COLO829 (cell line): Measurements from ENCODE around the gene ETFRF1.

Experiments used
- DNase-seq: peaks from one replicate; pipeline ENCODE4 v3.0.0; 2012; ENCODE audit warnings: low spot score

Gene ETFRF1, protein sequence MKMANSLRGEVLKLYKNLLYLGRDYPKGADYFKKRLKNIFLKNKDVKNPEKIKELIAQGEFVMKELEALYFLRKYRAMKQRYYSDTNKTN

DNA sequence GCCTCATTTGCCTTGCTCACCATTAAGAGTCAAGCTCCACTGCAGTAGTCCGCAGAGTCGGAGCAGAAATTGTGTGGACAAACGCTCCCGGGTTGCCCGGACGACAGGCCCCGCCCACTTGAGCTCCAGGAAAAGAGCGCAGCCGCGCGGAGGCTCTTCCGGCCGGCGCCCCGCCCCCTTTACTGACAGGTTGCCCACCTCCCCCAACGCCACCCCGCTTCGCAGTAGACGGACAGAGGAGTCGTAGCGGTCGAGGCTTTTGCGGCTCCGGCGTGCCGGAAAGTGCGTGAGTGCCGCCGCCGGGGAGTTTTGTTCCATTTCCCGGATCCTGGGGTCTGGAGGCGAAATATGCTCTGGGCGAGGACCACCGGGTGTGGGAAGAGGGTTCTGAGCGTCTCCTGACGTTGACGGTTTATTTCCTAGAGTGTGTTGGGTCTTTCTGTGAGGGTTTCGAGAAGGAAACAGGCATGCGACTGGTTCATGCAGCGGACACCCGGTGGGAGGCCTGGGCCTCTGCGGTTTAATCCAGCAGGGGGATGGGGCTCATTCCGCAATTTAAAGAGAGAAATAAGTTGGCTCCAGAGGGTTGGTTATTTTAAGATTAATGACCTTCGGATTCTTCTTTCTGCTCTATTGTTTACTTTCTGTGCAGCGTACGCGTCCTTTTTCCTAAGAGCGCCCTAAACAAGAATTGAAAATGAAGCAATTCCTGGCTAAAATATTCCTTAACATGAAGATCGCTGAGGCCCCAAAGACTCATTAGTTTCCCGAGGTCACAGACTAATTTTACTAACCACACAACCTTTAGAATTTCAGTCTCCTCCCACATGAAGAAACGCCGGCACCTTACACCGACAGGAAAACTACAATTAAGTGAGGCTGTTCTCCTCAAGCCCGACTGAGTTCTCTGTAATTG, at the start of gene ETFRF1, which contains the start of gene DNAI7:
ETFRF1 (plus strand) TSS at position 182 of the 916 bp plus-strand sequence. CDS start 8,720 bp downstream, outside the sequence.
DNAI7 (minus strand) TSS at position 105 of the 916 bp plus-strand sequence; CDS start at position 23, 82 bp downstream.
- DNase-seq = peak; percentile 85

GRCh38 chr12:25146686-25147085, 48.4 kb upstream of the ETFRF1 start:
- DNase-seq = no peak

GRCh38 chr12:25151476-25151875, 43.6 kb upstream of the ETFRF1 start:
- DNase-seq = peak; percentile 66

DNA sequence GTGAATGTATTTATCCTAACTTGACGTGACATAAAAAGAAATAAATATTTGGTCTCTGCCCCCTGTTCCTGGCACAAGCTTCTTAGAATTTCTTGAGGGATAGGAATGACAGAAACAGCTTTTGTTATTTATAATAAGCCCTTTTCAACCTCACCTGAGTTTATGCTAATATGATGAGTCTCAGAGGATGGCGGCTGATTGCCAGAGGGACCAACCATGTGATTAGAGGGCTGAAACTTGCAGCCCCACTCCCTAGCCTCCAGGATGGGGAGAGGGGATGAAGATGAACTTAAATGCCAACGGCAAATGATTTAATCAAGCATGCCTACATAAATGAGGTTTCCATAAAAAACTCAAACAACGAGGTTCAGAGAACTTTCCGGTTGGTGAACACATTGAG, 43.0 kb upstream of the ETFRF1 start:
- DNase-seq = no peak

DNA sequence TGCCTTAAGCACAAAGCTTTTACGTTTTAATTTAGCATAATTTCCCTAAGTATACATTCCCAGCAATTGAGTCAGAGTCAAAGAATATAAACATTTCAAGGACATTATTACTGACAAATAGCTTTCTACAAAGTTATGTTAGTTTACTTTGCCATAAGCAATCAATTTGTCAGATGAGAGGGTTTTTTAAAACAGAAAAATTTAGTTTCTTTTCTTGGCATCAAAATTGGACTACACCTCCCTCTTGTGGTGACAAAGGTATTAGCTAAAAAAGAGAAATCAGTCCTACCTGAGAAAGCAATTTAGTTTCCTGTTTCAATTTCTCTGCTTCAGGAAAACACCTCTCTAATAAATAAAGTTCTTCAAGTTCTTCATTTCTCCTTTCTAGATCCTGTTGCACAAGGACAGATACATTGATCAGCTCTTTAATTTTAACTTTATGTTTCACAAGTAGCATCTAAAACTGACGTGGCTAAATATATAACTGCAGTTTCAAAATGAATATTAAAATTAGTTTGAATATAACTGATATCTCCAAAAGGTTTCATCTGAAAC, 39.9 kb upstream of the ETFRF1 start:
- DNase-seq = peak; percentile 40

DNA sequence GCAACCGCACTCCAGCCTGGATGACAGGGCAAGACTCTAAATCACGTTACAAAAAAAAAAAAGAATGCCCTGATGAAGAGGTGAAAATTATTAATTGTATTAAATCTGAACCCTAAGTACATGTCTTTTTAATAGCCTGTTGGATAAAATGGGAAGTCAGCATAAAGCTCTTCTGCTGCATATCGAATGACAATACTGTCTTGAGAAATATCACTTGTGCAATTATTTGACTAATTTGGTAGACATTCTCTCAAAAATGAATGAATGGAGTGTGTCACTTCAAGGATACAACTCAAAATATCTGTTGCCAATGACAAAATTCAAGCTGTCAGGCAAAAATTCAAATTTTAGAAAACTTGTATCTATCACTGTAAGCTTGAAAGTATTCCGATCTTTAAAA, 39.0 kb upstream of the ETFRF1 start:
- no peak for DNase-seq

DNA sequence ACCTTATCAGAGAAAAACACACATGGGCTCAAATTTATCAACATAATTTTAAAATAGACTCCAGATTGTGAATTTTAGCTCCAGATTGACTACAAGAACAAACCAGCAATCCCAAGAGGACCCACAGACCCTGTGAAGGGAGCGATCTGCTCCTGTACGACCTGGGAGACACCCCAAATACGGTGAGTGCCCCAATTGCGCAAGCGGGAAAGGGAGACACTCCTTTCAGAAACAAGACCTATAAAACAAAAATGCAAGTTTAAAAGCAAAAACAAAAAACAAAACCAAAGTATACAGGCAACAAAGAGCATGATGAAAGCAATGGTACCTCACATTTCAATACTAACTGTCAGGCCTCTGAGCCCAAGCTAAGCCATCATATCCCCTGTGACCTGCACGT, 32.2 kb upstream of the ETFRF1 start:
- no peak for DNase-seq

GRCh38 chr12:25182765-25183164, 12.3 kb upstream of the ETFRF1 start:
- no peak for DNase-seq

DNA sequence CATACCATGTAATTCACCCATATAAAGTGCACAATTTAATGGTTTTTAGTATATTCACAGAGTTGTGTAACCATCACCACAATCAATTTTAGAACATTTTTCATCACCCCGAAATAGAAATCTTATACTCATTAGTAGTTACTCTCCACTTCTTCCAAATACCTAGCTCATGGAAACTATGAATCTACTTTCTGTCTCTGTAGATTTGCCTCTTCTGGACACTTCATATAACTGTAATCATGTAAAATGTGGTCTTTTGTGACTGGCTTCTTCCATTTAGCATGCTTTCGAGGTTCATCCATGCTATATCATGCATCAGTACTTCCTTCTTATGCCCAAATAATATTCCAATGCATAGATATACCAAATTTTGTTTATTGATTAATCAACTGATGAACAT, 10.9 kb upstream of the ETFRF1 start:
- no peak for DNase-seq

- no peak for DNase-seq
Observed at GRCh38 chr12:25186038-25186787, 8.8 kb upstream of the ETFRF1 start.

GRCh38 chr12:25186788-25187402, 8.1 kb upstream of the ETFRF1 start:
- DNase-seq = no peak

GRCh38 chr12:25187781-25188180, 7.3 kb upstream of the ETFRF1 start:
- peak; percentile 15 for DNase-seq

- DNase-seq = no peak
Observed at GRCh38 chr12:25189656-25190055, 5.4 kb upstream of the ETFRF1 start.

- DNase-seq = no peak
Observed at GRCh38 chr12:25190793-25191192, 4.2 kb upstream of the ETFRF1 start.

DNA sequence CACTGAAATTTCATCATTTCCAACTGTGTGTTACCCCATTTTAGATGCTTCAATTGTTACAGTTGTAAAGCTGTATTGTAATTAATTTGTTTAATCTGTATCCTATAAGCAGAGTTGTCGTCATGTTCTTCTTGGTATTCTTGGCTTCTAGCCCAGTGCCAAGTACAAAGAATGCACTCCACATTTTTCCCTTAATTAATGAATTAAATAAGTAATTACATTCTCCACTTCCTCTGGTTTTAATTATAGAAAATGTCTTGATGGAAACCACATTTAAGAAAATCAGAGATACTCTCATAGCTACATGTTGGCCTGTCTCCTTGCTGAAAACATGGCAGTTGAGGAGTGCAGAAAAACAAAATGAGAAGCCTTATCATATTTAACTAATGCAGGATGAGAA, 823 bp upstream of the ETFRF1 start:
- DNase-seq = peak; percentile 1

DNA sequence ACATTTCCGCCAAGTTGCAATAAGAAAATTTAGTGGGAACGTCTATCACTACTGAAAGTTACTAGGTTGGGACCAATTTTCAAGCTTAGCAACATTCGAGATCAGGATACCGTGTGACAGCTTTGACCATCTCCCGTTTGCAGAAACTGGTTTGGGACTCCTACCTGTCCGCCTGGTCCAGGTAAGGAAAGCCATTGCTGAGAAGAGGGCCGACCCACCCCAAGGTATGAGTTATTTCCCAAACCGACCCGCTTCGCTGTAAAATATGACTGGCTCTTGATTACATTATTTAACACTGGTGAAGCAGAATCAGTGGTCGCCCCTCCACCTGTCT, 348 bp upstream of the ETFRF1 start:
- DNase-seq = peak; percentile 1

GRCh38 chr12:25197608-25198007, 2.6 kb downstream of the ETFRF1 start:
- no peak for DNase-seq

DNA sequence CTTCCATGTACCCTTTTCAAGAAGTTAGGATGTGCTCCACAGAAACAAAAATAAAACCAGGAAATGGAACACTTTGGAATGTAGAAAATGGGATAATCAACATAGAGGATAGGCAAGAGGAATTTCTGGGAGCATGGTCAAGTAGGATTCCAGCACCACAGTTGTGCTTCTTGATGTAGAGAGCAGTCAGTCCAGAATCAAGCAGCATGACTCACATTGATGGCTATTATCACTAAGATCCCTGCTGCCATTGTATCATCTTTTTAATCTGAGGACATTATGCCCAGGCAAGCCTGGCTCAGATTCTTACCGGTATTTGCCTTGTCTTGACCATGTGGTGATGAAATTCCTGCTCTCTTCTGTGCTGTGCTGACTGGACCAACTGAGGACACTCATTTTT, 5.7 kb downstream of the ETFRF1 start:
- DNase-seq = no peak

DNA sequence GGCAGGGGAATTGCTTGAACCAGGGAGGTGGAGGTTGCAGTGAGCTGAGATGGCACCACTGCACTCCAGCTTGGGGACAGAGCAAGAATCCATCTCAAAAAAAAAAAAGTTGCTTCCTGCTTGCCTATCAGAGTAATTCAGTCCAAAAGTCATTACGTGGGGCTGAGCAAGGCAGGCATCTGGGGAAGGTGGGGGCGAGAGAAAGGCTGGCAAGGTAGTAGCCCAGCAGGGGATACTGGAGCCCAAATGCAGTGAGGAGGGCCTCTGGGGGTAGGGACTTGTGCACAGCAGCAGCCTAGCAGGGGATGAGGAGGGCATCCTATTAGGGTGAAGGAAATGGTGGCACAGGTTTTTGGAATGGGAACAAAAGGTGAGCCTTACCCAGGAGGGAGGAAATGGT, 7.1 kb downstream of the ETFRF1 start:
- no peak for DNase-seq

DNA sequence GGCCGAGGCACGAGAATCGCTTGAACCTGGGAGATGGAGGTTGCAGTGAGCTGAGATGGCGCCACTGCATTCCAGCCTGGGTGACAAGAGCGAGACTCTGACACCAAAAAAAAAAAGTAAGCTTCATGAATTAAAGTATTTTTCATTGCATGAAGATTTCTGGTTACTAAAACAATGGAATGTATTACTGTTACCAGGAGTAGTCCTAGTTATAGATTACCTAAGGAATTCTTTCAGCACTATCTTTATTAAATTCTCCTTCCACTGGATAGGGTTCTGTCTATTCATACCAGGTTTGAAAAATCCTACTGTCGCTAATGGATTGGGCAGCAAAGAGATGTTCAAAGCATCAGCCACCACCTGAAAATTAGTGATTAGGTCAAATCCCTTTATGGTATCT, 12.4 kb downstream of the ETFRF1 start:
- DNase-seq = no peak

DNA sequence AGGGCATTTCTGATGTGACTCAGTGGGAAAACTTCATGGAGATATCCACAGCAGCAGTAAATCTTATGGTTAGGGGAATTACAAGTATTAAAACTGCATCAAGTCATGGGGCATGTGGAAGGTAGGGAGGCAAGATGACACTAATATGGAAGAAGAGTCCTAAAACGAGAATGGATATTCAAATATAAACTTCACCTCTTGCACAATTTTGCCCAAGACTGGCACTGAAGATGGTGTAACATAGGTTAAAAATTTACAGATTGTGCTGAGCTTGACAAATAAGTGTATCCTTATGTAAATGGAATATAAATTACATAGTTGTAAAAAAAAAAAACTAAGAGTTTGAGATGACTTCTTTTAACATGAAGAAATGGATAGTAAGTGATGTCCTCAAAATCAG, 12.8 kb downstream of the ETFRF1 start:
- no peak for DNase-seq

- DNase-seq = no peak
Observed at GRCh38 chr12:25208554-25208953, 13.5 kb downstream of the ETFRF1 start.
